Suppressor macrophage treated with lipopolysaccharide for 1 hour (primary cell): Measurements from ENCODE around the gene TEKTIP1.
A peak's percentile ranks its signal among the peaks of the same experiment; 100 is the strongest.
"Not testable (repeated sequence)": the region's sequence is repeated elsewhere in the genome, so short reads cannot be mapped to it uniquely, and the experiment has no call there.

ENCODE experiments used
- DNase-seq, 3 donors: peaks; one replicate each; pipeline ENCODE4 v3.0.0-alpha.2; 2020 to 2022

The TEKTIP1 gene

GRCh38 chr19:3508121-3508661, 30.8 kb upstream of the TEKTIP1 start:
- DNase-seq = not testable (repeated sequence)

- DNase-seq = peak in 2 of 3 donors; percentile 30 to 32
Measured at GRCh38 chr19:3508771-3509535, 30.0 kb upstream of the TEKTIP1 start.

GRCh38 chr19:3509566-3509989, 29.4 kb upstream of the TEKTIP1 start:
- peak in 1 of 3 donors; percentile 14 for DNase-seq

GRCh38 chr19:3510727-3511126, 28.2 kb upstream of the TEKTIP1 start:
- DNase-seq = no peak

GRCh38 chr19:3511506-3512251, 27.3 kb upstream of the TEKTIP1 start:
- DNase-seq = no peak

GRCh38 chr19:3512562-3513228, 26.3 kb upstream of the TEKTIP1 start:
- DNase-seq = no peak

- no peak for DNase-seq
Measured at GRCh38 chr19:3513229-3514140, 25.5 kb upstream of the TEKTIP1 start.

GRCh38 chr19:3514930-3515329, 24.0 kb upstream of the TEKTIP1 start:
- no peak for DNase-seq

- DNase-seq = no peak
Measured at GRCh38 chr19:3515891-3516422, 23.0 kb upstream of the TEKTIP1 start.

- DNase-seq = no peak
Measured at GRCh38 chr19:3516675-3517207, 22.2 kb upstream of the TEKTIP1 start.

GRCh38 chr19:3517638-3518037, 21.3 kb upstream of the TEKTIP1 start:
- no peak for DNase-seq

- DNase-seq = no peak
Measured at GRCh38 chr19:3518255-3518654, 20.7 kb upstream of the TEKTIP1 start.

GRCh38 chr19:3518659-3519058, 20.3 kb upstream of the TEKTIP1 start:
- no peak for DNase-seq

- no peak for DNase-seq
Measured at GRCh38 chr19:3519126-3519525, 19.8 kb upstream of the TEKTIP1 start.

GRCh38 chr19:3520166-3521103, 18.5 kb upstream of the TEKTIP1 start:
- DNase-seq = no peak

- DNase-seq = no peak
Measured at GRCh38 chr19:3521104-3521445, 17.9 kb upstream of the TEKTIP1 start.

- no peak for DNase-seq
Measured at GRCh38 chr19:3522421-3523360, 16.3 kb upstream of the TEKTIP1 start.

GRCh38 chr19:3523361-3524077, 15.5 kb upstream of the TEKTIP1 start:
- DNase-seq = no peak
